HL-60 (cell line): ENCODE results near the gene GABPB2.

Source experiments
- DNase-seq, 2 experiments: peaks; one replicate each; pipeline ENCODE4 v3.0.0-alpha.2; 2010 to 2020; ENCODE audit warnings: low read depth in 1 of 2, low spot score in 1 of 2
- H3K27ac ChIP-seq: fragments of 250-450 bp; sonication (Bioruptor Pico); replicated peaks from 2 replicates; pipeline ENCODE4 v1.5.1; 2020; ENCODE audit warnings: mild to moderate bottlenecking, moderate library complexity
- H3K27me3 ChIP-seq: fragments of 250-450 bp; sonication (Bioruptor Pico); 2 replicates; pipeline ENCODE4 v1.5.1; 2021; ENCODE audit warnings: mild to moderate bottlenecking, moderate library complexity; ENCODE audit not compliant: insufficient read depth, poor library complexity, severe bottlenecking
- H3K4me3 ChIP-seq: replicated peaks from 2 replicates; pipeline ENCODE4 v1.5.1; 2011; ENCODE audit warnings: mild to moderate bottlenecking, control low read depth, low read length; ENCODE audit not compliant: insufficient read depth
- CTCF ChIP-seq: IDR thresholded peaks from one replicate; pipeline ENCODE4 v1.5.1; 2011; ENCODE audit warnings: low read length, control low read depth, inconsistent platforms; ENCODE audit not compliant: insufficient read depth
- GABPA ChIP-seq: IDR thresholded peaks from 2 replicates; pipeline ENCODE4 v1.6.1; 2012; ENCODE audit warnings: low read depth
- POLR2AphosphoS5 ChIP-seq: IDR thresholded peaks from 2 replicates; pipeline ENCODE4 v1.6.1; 2012; ENCODE audit warnings: low read depth
- REST ChIP-seq: IDR thresholded peaks from 2 replicates; pipeline ENCODE4 v1.6.1; 2012; ENCODE audit warnings: low read depth; ENCODE audit not compliant: insufficient replicate concordance
- SPI1 ChIP-seq: IDR thresholded peaks from 2 replicates; pipeline ENCODE4 v1.6.1; 2012; ENCODE audit warnings: low read depth, mild to moderate bottlenecking, borderline replicate concordance

GABPB2 gene

GRCh38 chr1:151133018-151133806 is 62.7 kb downstream of the GABPB2 start:
- TF ChIP-seq GABPA (no peak), SPI1 (no peak), CTCF (no peak), POLR2AphosphoS5 (no peak), REST (no peak)
- no peak for DNase-seq
- Histone ChIP-seq H3K4me3 (no peak overlapping the region), H3K27me3 (peaks cover 3% of the 10 kb centered on the region), H3K27ac (no peak overlapping the region)

- peaks cover 3% of the 10 kb centered on the region for H3K27me3 ChIP-seq
- no peak for TF ChIP-seq REST
- TF ChIP-seq SPI1 = no peak
- TF ChIP-seq GABPA = no peak
- no peak for TF ChIP-seq POLR2AphosphoS5
- no peak for TF ChIP-seq CTCF
- no peak for DNase-seq
- no peak overlapping the region for H3K4me3 ChIP-seq
- H3K27ac ChIP-seq = no peak overlapping the region
Measured at GRCh38 chr1:151134396-151134795, 63.8 kb downstream of the GABPB2 start.

GRCh38 chr1:151134991-151135390 is 64.4 kb downstream of the GABPB2 start:
- no peak for DNase-seq
- Histone ChIP-seq H3K27ac (no peak overlapping the region), H3K4me3 (no peak overlapping the region), H3K27me3 (peaks cover 3% of the 10 kb centered on the region)
- TF ChIP-seq CTCF = no peak
- TF ChIP-seq REST = no peak
